Panc1 (cell line): ENCODE data around the gene SH3D19. TPM values are rescaled to one million over a fixed set of nuclear protein-coding genes. Genes with fewer than 3 reads are reported as not detected.
"Not testable (repeated sequence)": the region's sequence is repeated elsewhere in the genome, so short reads cannot be mapped to it uniquely, and the experiment has no call there.

Experiments
- ATAC-seq: fragments of 200-7000 bp; cut with Tn5 transposase; 2 replicates; pipeline ENCODE4 v1.9.1; 2020; ENCODE audit warnings: mild to moderate bottlenecking, moderate library complexity
- BruUV-seq: library from RNA; stranded (reverse); fragments of 400-500 nt; replicated peaks from 2 replicates; lab custom pipeline; 2021; lab: Mats Ljungman, UMichigan
- CTCF ChIA-PET: fragments of 300-600 bp; sonication (Branson Sonifier 250); formaldehyde crosslinking; loops from one replicate; lab custom pipeline; 2022; ENCODE audit warnings: antibody characterized with exemption; lab: Charles Lee
- POLR2A ChIA-PET: fragments of 300-600 bp; sonication (Branson Sonifier 250); formaldehyde crosslinking; loops from one replicate; lab custom pipeline; 2022; ENCODE audit warnings: antibody characterized with exemption; lab: Charles Lee
- DNase-seq: peaks from one replicate; pipeline ENCODE4 v3.0.0-alpha.2; 2010; ENCODE audit warnings: low read depth, low spot score
- H3K27ac ChIP-seq: 2 replicates; pipeline ENCODE4 v1.5.1; 2011; ENCODE audit warnings: mild to moderate bottlenecking, low read length, inconsistent platforms
- H3K27me3 ChIP-seq: fragments of 200-500 bp; sonication (Bioruptor generic); 2 replicates; pipeline ENCODE4 v1.6.0; 2014; ENCODE audit warnings: low read length, inconsistent platforms; ENCODE audit not compliant: control insufficient read depth, insufficient read depth
- H3K36me3 ChIP-seq: fragments of 200-500 bp; sonication (Bioruptor generic); 2 replicates; pipeline ENCODE4 v1.5.1; 2014; ENCODE audit warnings: inconsistent platforms, mild to moderate bottlenecking, low read length, moderate library complexity; ENCODE audit not compliant: control insufficient read depth, insufficient read depth
- H3K4me1 ChIP-seq: 2 replicates; pipeline ENCODE4 v1.5.1; 2011; ENCODE audit warnings: inconsistent platforms, mild to moderate bottlenecking, low read length, moderate library complexity; ENCODE audit not compliant: control insufficient read depth, insufficient read depth
- H3K4me3 ChIP-seq, 2 experiments: 2 replicates each; pipeline ENCODE4 v1.5.1; 2011 to 2012; ENCODE audit warnings: low read depth in 2 of 2, low read length in 2 of 2, mild to moderate bottlenecking in 2 of 2, inconsistent platforms in 1 of 2, moderate library complexity in 1 of 2
- H3K9me3 ChIP-seq: fragments of 200-500 bp; sonication (Bioruptor generic); 2 replicates; pipeline ENCODE4 v1.5.1; 2014; ENCODE audit warnings: low read depth, mild to moderate bottlenecking, inconsistent platforms, low read length, moderate library complexity; ENCODE audit not compliant: control insufficient read depth, insufficient read depth
- CTCF ChIP-seq: fragments of 450-650 bp; IDR thresholded peaks from 2 replicates; pipeline ENCODE4 v1.5.1; 2017; ENCODE audit warnings: mild to moderate bottlenecking
- POLR2AphosphoS5 ChIP-seq: IDR thresholded peaks from 2 replicates; pipeline ENCODE4 v1.6.1; 2012; ENCODE audit warnings: mild to moderate bottlenecking, low read depth, low read length, moderate library complexity
- REST ChIP-seq, 2 experiments: IDR thresholded peaks; 2 replicates each; pipeline ENCODE4 v1.6.1; 2011 to 2012; ENCODE audit warnings: low read depth in 2 of 2, control low read depth in 1 of 2, low read length in 1 of 2, mild to moderate bottlenecking in 1 of 2, moderate library complexity in 1 of 2; ENCODE audit not compliant: insufficient read depth in 1 of 2
- SIN3A ChIP-seq: IDR thresholded peaks from 2 replicates; pipeline ENCODE4 v1.6.1; 2012; ENCODE audit warnings: low read depth, mild to moderate bottlenecking, low read length, moderate library complexity, borderline replicate concordance; ENCODE audit not compliant: insufficient read depth
- TCF7L2 ChIP-seq: IDR thresholded peaks from 2 replicates; pipeline ENCODE4 v1.6.1; 2011; ENCODE audit warnings: mild to moderate bottlenecking, low read depth, low read length, inconsistent platforms
- in situ Hi-C: cut with HindIII; loops from 2 replicates; pipeline ENCODE4 v1.10.0; 2016; ENCODE audit warnings: low sequenced_read_pairs, low pct_unique_long_range_greater_than_20kb
- intact Hi-C: fragments of 100-400 bp; cut with micrococcal nuclease; formaldehyde crosslinking; loops from one replicate; pipeline ENCODE4 v1.10.0; 2022; ENCODE audit not compliant: unreplicated experiment
- total RNA-seq: library from RNA; stranded (reverse); gene quantifications from one replicate; pipeline ENCODE4 v1.2.1, GENCODE V29; 2021; ENCODE audit not compliant: unreplicated experiment

SH3D19 gene
- total RNA-seq, 1 experiment from 2014 or later = 19.8 TPM

- H3K4me3 ChIP-seq = no peak overlapping the region
- CTCF ChIA-PET = no interaction called here
- BruUV-seq = no TSS peak
- H3K27ac ChIP-seq = no peak overlapping the region
- H3K27me3 ChIP-seq = no peaks in the 10 kb centered on the region
- no peaks in the 10 kb centered on the region for H3K36me3 ChIP-seq
- POLR2A ChIA-PET = interaction anchor here (0.6 to 0.7 kb wide), 2 partner anchors 13 to 59 kb away, joined by 3 read pairs; no protein-coding TSS in a partner anchor
- ATAC-seq = no peak
- H3K4me1 ChIP-seq = no peaks in the 10 kb centered on the region
- H3K9me3 ChIP-seq = no peaks in the 10 kb centered on the region
- TF ChIP-seq POLR2AphosphoS5 = no peak
- intact Hi-C loops = no loop called here
- no peak for DNase-seq
- in situ Hi-C loops = no loop called here
These were observed 89.4 kb downstream of the SH3D19 start for GRCh38 chr4:151236036-151236435.

GRCh38 chr4:151235373-151235772, 90.0 kb downstream of the SH3D19 start:
- H3K4me3 ChIP-seq, DNase-seq, intact Hi-C loops, H3K27ac ChIP-seq, CTCF ChIA-PET, H3K27me3 ChIP-seq, BruUV-seq, H3K9me3 ChIP-seq, H3K4me1 ChIP-seq, in situ Hi-C loops, ATAC-seq, H3K36me3 ChIP-seq: not testable (repeated sequence)
- POLR2A ChIA-PET = interaction anchor here (0.7 kb wide), 1 partner anchor 59 kb away, joined by 3 read pairs; no protein-coding TSS in a partner anchor

GRCh38 chr4:151233600-151233999, 91.8 kb downstream of the SH3D19 start:
- ATAC-seq (no peak), DNase-seq (no peak)
- no TSS peak for BruUV-seq
- no peaks in the 10 kb centered on the region for H3K9me3 ChIP-seq
- H3K4me1 ChIP-seq = no peaks in the 10 kb centered on the region
- no peaks in the 10 kb centered on the region for H3K36me3 ChIP-seq
- TF ChIP-seq POLR2AphosphoS5 = no peak
- no peak for TF ChIP-seq REST (IDR thresholded peaks at IDR 0.05; ENCODE audit: insufficient read depth in 1 of 2, low read depth in 2 of 2, low read length in 1 of 2)
- no peak for TF ChIP-seq CTCF
- TF ChIP-seq SIN3A = no peak
- no peak for TF ChIP-seq TCF7L2
- H3K4me3 ChIP-seq = no peak overlapping the region
- no peaks in the 10 kb centered on the region for H3K27me3 ChIP-seq
- ChIA-PET POLR2A (no interaction called here), CTCF (no interaction called here)
- H3K27ac ChIP-seq = no peak overlapping the region
- in situ Hi-C loops (no loop called here), intact Hi-C loops (no loop called here)
